ENCODE data around the gene DENND10.
A peak's percentile ranks its signal among the peaks of the same experiment; 100 is the strongest.

- TF ChIP-seq ZNF423 (CRISPR knock-in tag; IDR thresholded peaks at IDR 0.05) (no peak), TCF7 (CRISPR knock-in tag; IDR thresholded peaks at IDR 0.05; ENCODE audit: low read depth) (no peak), FOXK1 (CRISPR knock-in tag; IDR thresholded peaks at IDR 0.05) (no peak), NR1H2 (CRISPR knock-in tag; IDR thresholded peaks at IDR 0.05) (no peak), MYBL2 (CRISPR knock-in tag; IDR thresholded peaks at IDR 0.05) (no peak)
- TF ChIP-seq, protein P1, sequence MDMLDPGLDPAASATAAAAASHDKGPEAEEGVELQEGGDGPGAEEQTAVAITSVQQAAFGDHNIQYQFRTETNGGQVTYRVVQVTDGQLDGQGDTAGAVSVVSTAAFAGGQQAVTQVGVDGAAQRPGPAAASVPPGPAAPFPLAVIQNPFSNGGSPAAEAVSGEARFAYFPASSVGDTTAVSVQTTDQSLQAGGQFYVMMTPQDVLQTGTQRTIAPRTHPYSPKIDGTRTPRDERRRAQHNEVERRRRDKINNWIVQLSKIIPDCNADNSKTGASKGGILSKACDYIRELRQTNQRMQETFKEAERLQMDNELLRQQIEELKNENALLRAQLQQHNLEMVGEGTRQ (CRISPR knock-in tag; IDR thresholded peaks at IDR 0.05) = no peak
- TF ChIP-seq, protein P2, sequence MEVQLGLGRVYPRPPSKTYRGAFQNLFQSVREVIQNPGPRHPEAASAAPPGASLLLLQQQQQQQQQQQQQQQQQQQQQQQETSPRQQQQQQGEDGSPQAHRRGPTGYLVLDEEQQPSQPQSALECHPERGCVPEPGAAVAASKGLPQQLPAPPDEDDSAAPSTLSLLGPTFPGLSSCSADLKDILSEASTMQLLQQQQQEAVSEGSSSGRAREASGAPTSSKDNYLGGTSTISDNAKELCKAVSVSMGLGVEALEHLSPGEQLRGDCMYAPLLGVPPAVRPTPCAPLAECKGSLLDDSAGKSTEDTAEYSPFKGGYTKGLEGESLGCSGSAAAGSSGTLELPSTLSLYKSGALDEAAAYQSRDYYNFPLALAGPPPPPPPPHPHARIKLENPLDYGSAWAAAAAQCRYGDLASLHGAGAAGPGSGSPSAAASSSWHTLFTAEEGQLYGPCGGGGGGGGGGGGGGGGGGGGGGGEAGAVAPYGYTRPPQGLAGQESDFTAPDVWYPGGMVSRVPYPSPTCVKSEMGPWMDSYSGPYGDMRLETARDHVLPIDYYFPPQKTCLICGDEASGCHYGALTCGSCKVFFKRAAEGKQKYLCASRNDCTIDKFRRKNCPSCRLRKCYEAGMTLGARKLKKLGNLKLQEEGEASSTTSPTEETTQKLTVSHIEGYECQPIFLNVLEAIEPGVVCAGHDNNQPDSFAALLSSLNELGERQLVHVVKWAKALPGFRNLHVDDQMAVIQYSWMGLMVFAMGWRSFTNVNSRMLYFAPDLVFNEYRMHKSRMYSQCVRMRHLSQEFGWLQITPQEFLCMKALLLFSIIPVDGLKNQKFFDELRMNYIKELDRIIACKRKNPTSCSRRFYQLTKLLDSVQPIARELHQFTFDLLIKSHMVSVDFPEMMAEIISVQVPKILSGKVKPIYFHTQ (CRISPR knock-in tag; IDR thresholded peaks at IDR 0.05) = no peak
- TF ChIP-seq, protein P3, sequence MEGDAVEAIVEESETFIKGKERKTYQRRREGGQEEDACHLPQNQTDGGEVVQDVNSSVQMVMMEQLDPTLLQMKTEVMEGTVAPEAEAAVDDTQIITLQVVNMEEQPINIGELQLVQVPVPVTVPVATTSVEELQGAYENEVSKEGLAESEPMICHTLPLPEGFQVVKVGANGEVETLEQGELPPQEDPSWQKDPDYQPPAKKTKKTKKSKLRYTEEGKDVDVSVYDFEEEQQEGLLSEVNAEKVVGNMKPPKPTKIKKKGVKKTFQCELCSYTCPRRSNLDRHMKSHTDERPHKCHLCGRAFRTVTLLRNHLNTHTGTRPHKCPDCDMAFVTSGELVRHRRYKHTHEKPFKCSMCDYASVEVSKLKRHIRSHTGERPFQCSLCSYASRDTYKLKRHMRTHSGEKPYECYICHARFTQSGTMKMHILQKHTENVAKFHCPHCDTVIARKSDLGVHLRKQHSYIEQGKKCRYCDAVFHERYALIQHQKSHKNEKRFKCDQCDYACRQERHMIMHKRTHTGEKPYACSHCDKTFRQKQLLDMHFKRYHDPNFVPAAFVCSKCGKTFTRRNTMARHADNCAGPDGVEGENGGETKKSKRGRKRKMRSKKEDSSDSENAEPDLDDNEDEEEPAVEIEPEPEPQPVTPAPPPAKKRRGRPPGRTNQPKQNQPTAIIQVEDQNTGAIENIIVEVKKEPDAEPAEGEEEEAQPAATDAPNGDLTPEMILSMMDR (IDR thresholded peaks at IDR 0.05) = 0 out of 2 replicates have a peak, but pooled peaks have one; percentile 21
- TF ChIP-seq, protein P4, sequence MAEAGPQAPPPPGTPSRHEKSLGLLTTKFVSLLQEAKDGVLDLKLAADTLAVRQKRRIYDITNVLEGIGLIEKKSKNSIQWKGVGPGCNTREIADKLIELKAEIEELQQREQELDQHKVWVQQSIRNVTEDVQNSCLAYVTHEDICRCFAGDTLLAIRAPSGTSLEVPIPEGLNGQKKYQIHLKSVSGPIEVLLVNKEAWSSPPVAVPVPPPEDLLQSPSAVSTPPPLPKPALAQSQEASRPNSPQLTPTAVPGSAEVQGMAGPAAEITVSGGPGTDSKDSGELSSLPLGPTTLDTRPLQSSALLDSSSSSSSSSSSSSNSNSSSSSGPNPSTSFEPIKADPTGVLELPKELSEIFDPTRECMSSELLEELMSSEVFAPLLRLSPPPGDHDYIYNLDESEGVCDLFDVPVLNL (CRISPR knock-in tag; IDR thresholded peaks at IDR 0.05; ENCODE audit: borderline replicate concordance, low read depth) = no peak
Observed at GRCh38 chr10:119139464-119140067, 35.7 kb downstream of the DENND10 start.
